HepG2 (cell line): ENCODE data around the gene KRT17. TPM values are rescaled to one million over a fixed set of nuclear protein-coding genes. Genes with fewer than 3 reads are reported as not detected.
A peak's percentile ranks its signal among the peaks of the same experiment; 100 is the strongest.

Source experiments
- ATAC-seq: fragments of 200-7000 bp; cut with Tn5 transposase; 3 replicates; pipeline ENCODE4 v1.9.1; 2020; ENCODE audit warnings: mild to moderate bottlenecking, moderate library complexity
- BruUV-seq: library from RNA; stranded (reverse); fragments of 400-500 nt; replicated peaks from 2 replicates; lab custom pipeline; 2021; lab: Mats Ljungman, UMichigan
- CTCF ChIA-PET: fragments of 300-600 bp; formaldehyde crosslinking; extraction: SDS; loops from one replicate; lab custom pipeline; 2021; ENCODE audit warnings: low total read pairs, inconsistent platforms, low intra/inter-chr PET ratio; lab: Yijun Ruan, JAX
- POLR2A ChIA-PET: fragments of 350-600 bp; sonication (Branson Sonifier 250); formaldehyde crosslinking; loops from one replicate; lab custom pipeline; 2020; ENCODE audit warnings: antibody characterized with exemption, inconsistent platforms; lab: Yijun Ruan, JAX
- DNase-seq: peaks from one replicate; pipeline ENCODE4 v3.0.0-alpha.2; 2015; ENCODE audit warnings: low spot score
- FAIRE-seq: peaks from 3 replicates; lab custom pipeline; 2011; peaks lifted over from hg19 to GRCh38; lab: Jason Lieb, UNC
- H2AFZ ChIP-seq: one replicate; pipeline ENCODE4 v1.6.1; 2011; ENCODE audit warnings: low read length, inconsistent platforms
- H3K27ac ChIP-seq: fragments of 300-600 bp; 3 replicates; pipeline ENCODE4 v1.8.0; 2011; ENCODE audit warnings: mixed run types, mild to moderate bottlenecking, mixed read lengths, low read length, inconsistent platforms; ENCODE audit not compliant: insufficient read depth; ENCODE audit errors: extremely low read length
- H3K27me3 ChIP-seq, 2 experiments: fragments of 200-600 bp in 1 of 2; 2 replicates in 1 of 2; 3 replicates in 1 of 2; pipeline versions ENCODE4 v1.6.0 to v1.8.0; 2011; ENCODE audit warnings: low read length in 2 of 2, mild to moderate bottlenecking in 2 of 2, moderate library complexity in 2 of 2, inconsistent platforms in 1 of 2; ENCODE audit not compliant: insufficient read depth in 2 of 2, control insufficient read depth in 1 of 2
- H3K36me3 ChIP-seq, 2 experiments: fragments of 200-600 bp in 1 of 2; replicated peaks in 1 of 2; 2 replicates in 1 of 2; 3 replicates in 1 of 2; pipeline versions ENCODE4 v1.5.1 to v1.8.0; 2011; ENCODE audit warnings: low read length in 2 of 2, inconsistent platforms in 1 of 2; ENCODE audit not compliant: insufficient read depth in 2 of 2, control insufficient read depth in 1 of 2
- H3K4me1 ChIP-seq: 2 replicates; pipeline ENCODE4 v1.5.1; 2012; ENCODE audit warnings: low read length, inconsistent platforms; ENCODE audit not compliant: insufficient read depth
- H3K4me2 ChIP-seq: 2 replicates; pipeline ENCODE4 v1.6.0; 2011; ENCODE audit warnings: low read depth, low read length, inconsistent platforms
- H3K4me3 ChIP-seq, 3 experiments: fragments of 200-600 bp in 1 of 3; sonication (generic), shearing (Covaris generic) in 1 of 3; replicated peaks in 1 of 3; 2 replicates each; pipeline ENCODE4 v1.5.1; 2011 to 2016; ENCODE audit warnings: low read length in 3 of 3, inconsistent platforms in 2 of 3, low read depth in 2 of 3, mild to moderate bottlenecking in 2 of 3, control low read depth in 1 of 3, mixed read lengths in 1 of 3; ENCODE audit not compliant: insufficient read depth in 1 of 3
- H3K79me2 ChIP-seq: one replicate; pipeline ENCODE4 v1.6.1; 2011; ENCODE audit warnings: low read length, inconsistent platforms; ENCODE audit not compliant: insufficient read depth
- H3K9ac ChIP-seq: 2 replicates; pipeline ENCODE4 v1.6.0; 2011; ENCODE audit warnings: mild to moderate bottlenecking, low read depth, low read length, inconsistent platforms; ENCODE audit not compliant: insufficient read depth
- H3K9me3 ChIP-seq: 2 replicates; pipeline ENCODE4 v1.5.1; 2012; ENCODE audit warnings: mild to moderate bottlenecking, low read length
- H4K20me1 ChIP-seq: 2 replicates; pipeline ENCODE4 v1.6.0; 2011; ENCODE audit warnings: inconsistent platforms, mild to moderate bottlenecking, low read length, moderate library complexity; ENCODE audit not compliant: insufficient read depth
- ATF3 ChIP-seq: sonication (generic); formaldehyde crosslinking; IDR thresholded peaks from 2 replicates; pipeline ENCODE4 v1.4.0; 2020; ENCODE audit warnings: missing genetic modification reagents
- CHCHD3 ChIP-seq: sonication (generic); formaldehyde crosslinking; IDR thresholded peaks from 2 replicates; pipeline ENCODE4 v1.8.0; 2022; ENCODE audit warnings: mild to moderate bottlenecking, missing genetic modification reagents, moderate library complexity
- CREB3 ChIP-seq: sonication (generic); formaldehyde crosslinking; IDR thresholded peaks from 2 replicates; pipeline ENCODE4 v1.5.0; 2020; ENCODE audit warnings: missing genetic modification reagents
- GZF1 ChIP-seq: sonication (generic); formaldehyde crosslinking; IDR thresholded peaks from 2 replicates; pipeline ENCODE4 v1.5.1; 2020; ENCODE audit warnings: mild to moderate bottlenecking, missing genetic modification reagents
- KDM4B ChIP-seq: sonication (generic); formaldehyde crosslinking; IDR thresholded peaks from 2 replicates; pipeline ENCODE4 v1.4.0; 2020; ENCODE audit warnings: missing genetic modification reagents
- NFKBIZ ChIP-seq: IDR thresholded peaks from 2 replicates; pipeline ENCODE4 v1.6.1; 2018; ENCODE audit warnings: missing genetic modification reagents, missing compliant biosample characterization
- SP2 ChIP-seq: sonication (generic); formaldehyde crosslinking; IDR thresholded peaks from 2 replicates; pipeline ENCODE4 v1.5.1; 2020; ENCODE audit warnings: mild to moderate bottlenecking, missing genetic modification reagents
- ZBTB20 ChIP-seq: sonication (generic); formaldehyde crosslinking; IDR thresholded peaks from 2 replicates; pipeline ENCODE4 v1.8.1; 2023; ENCODE audit warnings: missing genetic modification reagents, low read depth, mild to moderate bottlenecking, borderline replicate concordance
- ZBTB33 ChIP-seq: sonication (generic); formaldehyde crosslinking; IDR thresholded peaks from 2 replicates; pipeline ENCODE4 v1.4.0; 2020; ENCODE audit warnings: missing genetic modification reagents
- ZNF143 ChIP-seq: sonication (generic); formaldehyde crosslinking; IDR thresholded peaks from 2 replicates; pipeline ENCODE4 v1.4.0; 2020; ENCODE audit warnings: missing genetic modification reagents
- ZNF850 ChIP-seq: sonication (generic); formaldehyde crosslinking; conservative IDR thresholded peaks from 2 replicates; pipeline ENCODE4 v1.9.0; 2021; ENCODE audit warnings: mild to moderate bottlenecking, missing genetic modification reagents
- WGBS: methylation state at CpG from one replicate; pipeline ENCODE4 v1.1.6; 2017; ENCODE audit warnings: low lambda C conversion rate; 5-methylcytosine and 5-hydroxymethylcytosine counted together
- in situ Hi-C: cut with HindIII; loops from 2 replicates; pipeline ENCODE4 v1.10.0; 2017; ENCODE audit warnings: low pct_unique_long_range_greater_than_20kb; ENCODE audit not compliant: extremely low pct_ligation_motif_present
- intact Hi-C: fragments of 100-400 bp; cut with micrococcal nuclease; formaldehyde crosslinking; loops from one replicate; pipeline ENCODE4 v1.10.0; 2022; ENCODE audit not compliant: unreplicated experiment
- polyA plus RNA-seq, 8 experiments: library from polyadenylated mRNA; depleted of rRNA in 3 of 8; stranded (reverse) in 7 of 8; unstranded in 1 of 8; fragments of >200 nt; fragmentation: Illumina TruSeq in 4 of 8; extraction: Trizol in 4 of 8; gene quantifications; 2 replicates each; pipeline versions ENCODE4 v1.2.1 to v1.2.3, GENCODE V29; 2011 to 2016; ENCODE audit warnings: low read depth in 4 of 8, missing spikeins in 1 of 8, mixed read lengths in 1 of 8; ENCODE audit not compliant: insufficient read depth in 1 of 8
- total RNA-seq, 5 experiments: library from RNA; depleted of rRNA; stranded (reverse); fragments of >200 nt; fragmentation: Illumina TruSeq; extraction: Trizol; gene quantifications; 2 replicates each; pipeline ENCODE4 v1.2.3, GENCODE V29; 2016; ENCODE audit warnings: low read depth in 1 of 5
- TF ChIP-seq, protein P1 (sequence below): sonication (generic); formaldehyde crosslinking; IDR thresholded peaks from 2 replicates; pipeline ENCODE4 v1.8.0; 2023; ENCODE audit warnings: mild to moderate bottlenecking, missing genetic modification reagents
- TF ChIP-seq, protein P2 (sequence below): sonication (generic); formaldehyde crosslinking; IDR thresholded peaks from 2 replicates; pipeline ENCODE4 v1.5.1; 2020; ENCODE audit warnings: missing genetic modification reagents, mild to moderate bottlenecking, borderline replicate concordance

Gene KRT17
- total and polyA plus RNA-seq, 2 of the 13 experiments (the other 11 are each of a cell fraction or from before 2014, with no cell fraction given): 0.38 to 0.82 TPM

- TF ChIP-seq GZF1 (CRISPR knock-in tag) (peak; percentile 74; the same call in 1 of the 2 replicates), CHCHD3 (CRISPR knock-in tag) (no peak), ATF3 (CRISPR knock-in tag) (0 out of 2 replicates have a peak, but pooled peaks have one; percentile 10), CREB3 (CRISPR knock-in tag) (no peak), NFKBIZ (CRISPR knock-in tag) (0 out of 2 replicates have a peak, but pooled peaks have one; percentile 37), ZBTB20 (CRISPR knock-in tag) (peak; percentile 39; the same call in 1 of the 2 replicates), SP2 (CRISPR knock-in tag) (0 out of 2 replicates have a peak, but pooled peaks have one; percentile 21), KDM4B (CRISPR knock-in tag) (peak; percentile 71; the same call in 1 of the 2 replicates)
Measured at GRCh38 chr17:41647940-41648410, 23.6 kb upstream of the KRT17 start (continued).

DNA sequence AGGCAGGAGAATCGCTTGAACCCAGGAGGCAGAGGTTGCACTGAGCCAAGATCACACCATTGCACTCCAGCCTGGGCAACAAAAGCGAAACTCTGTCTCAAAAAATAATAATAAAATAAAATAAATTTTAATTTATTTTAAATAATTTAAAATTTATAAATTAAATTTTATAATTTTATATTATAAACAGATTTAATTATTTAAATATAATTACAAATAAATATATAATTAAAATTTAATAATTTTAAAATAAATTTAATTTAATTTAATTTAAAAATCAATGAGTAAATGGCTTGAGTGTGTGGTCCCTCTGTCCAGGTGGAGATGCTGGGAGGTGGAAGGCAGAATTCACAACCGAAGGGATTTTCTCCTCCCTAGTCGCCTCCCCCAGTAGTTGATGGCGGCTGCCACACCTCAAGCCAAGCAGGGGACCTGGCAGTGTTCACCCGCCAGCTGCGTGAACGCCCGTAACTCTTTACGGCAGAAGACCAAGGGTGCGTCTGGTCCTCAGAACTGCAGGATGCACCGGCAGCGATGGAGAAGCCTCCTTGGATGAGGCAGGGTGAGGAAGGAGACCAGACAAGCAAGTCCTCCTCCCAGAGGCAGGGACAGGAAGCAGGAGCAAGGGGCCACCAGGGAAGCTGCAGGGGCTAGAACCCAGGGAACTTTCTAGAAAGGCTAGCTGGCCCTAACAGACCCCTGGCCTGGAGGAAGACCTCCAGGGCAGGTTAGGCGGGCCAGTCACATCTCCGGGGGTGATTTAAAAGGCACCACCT, 22.9 kb upstream of the KRT17 start:
- H3K36me3 ChIP-seq: no peaks in the 10 kb centered on the region
- no TSS peak for BruUV-seq
- H3K27me3 ChIP-seq: peaks cover 3 to 29% of the 10 kb centered on the region in 2 experiments; a peak in 4 of 5 replicates
- in situ Hi-C loops (no loop called here), intact Hi-C loops (loop anchor here (5.0 to 10.0 kb wide), 2 partner anchors 72 to 845 kb away; partner anchors contain the start of gene KRT9)
- H4K20me1 ChIP-seq: no peaks in the 10 kb centered on the region
- H2AFZ ChIP-seq: no peak overlapping the region
- no peak overlapping the region for H3K27ac ChIP-seq
- ChIA-PET POLR2A (no interaction called here), CTCF (interaction anchor here (0.7 to 11.1 kb wide), 12 partner anchors 11 to 844 kb away, joined by 3 to 242 read pairs (median 6); no protein-coding TSS in a partner anchor)
- H3K79me2 ChIP-seq: no peaks in the 10 kb centered on the region
- DNase-seq: no peak
- no peak overlapping the region for H3K9ac ChIP-seq
- 0 out of 6 replicates have a peak overlapping the region, but pooled peaks of 1 of the 3 experiments have one; percentile 66 for H3K4me3 ChIP-seq
- 63% methylated on average over 15 of the region's 15 CpGs for WGBS
- H3K4me1 ChIP-seq: peaks cover 39% of the 10 kb centered on the region
- H3K9me3 ChIP-seq: no peaks in the 10 kb centered on the region
- no peak; the same call in 2 of the 3 replicates for ATAC-seq
- no peak for FAIRE-seq
- peak overlapping the region; percentile 89 for H3K4me2 ChIP-seq
- TF ChIP-seq ZNF850 (0 out of 2 replicates have a peak, but pooled peaks have one; percentile 8), ZBTB33 (CRISPR knock-in tag) (peak; percentile 60; the same call in 1 of the 2 replicates), ZNF143 (no peak)
- TF ChIP-seq, protein P1, sequence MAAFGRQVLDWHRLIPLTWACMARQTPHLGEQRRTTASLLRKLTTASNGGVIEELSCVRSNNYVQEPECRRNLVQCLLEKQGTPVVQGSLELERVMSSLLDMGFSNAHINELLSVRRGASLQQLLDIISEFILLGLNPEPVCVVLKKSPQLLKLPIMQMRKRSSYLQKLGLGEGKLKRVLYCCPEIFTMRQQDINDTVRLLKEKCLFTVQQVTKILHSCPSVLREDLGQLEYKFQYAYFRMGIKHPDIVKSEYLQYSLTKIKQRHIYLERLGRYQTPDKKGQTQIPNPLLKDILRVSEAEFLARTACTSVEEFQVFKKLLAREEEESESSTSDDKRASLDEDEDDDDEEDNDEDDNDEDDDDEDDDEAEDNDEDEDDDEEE: no peak
- TF ChIP-seq, protein P2, sequence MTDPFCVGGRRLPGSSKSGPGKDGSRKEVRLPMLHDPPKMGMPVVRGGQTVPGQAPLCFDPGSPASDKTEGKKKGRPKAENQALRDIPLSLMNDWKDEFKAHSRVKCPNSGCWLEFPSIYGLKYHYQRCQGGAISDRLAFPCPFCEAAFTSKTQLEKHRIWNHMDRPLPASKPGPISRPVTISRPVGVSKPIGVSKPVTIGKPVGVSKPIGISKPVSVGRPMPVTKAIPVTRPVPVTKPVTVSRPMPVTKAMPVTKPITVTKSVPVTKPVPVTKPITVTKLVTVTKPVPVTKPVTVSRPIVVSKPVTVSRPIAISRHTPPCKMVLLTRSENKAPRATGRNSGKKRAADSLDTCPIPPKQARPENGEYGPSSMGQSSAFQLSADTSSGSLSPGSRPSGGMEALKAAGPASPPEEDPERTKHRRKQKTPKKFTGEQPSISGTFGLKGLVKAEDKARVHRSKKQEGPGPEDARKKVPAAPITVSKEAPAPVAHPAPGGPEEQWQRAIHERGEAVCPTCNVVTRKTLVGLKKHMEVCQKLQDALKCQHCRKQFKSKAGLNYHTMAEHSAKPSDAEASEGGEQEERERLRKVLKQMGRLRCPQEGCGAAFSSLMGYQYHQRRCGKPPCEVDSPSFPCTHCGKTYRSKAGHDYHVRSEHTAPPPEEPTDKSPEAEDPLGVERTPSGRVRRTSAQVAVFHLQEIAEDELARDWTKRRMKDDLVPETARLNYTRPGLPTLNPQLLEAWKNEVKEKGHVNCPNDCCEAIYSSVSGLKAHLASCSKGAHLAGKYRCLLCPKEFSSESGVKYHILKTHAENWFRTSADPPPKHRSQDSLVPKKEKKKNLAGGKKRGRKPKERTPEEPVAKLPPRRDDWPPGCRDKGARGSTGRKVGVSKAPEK (CRISPR knock-in tag): 0 out of 2 replicates have a peak, but pooled peaks have one; percentile 32
